ENCODE data around the gene SURF4. TPM values are rescaled to one million over a fixed set of nuclear protein-coding genes. Genes with fewer than 3 reads are reported as not detected.
A peak's percentile ranks its signal among the peaks of the same experiment; 100 is the strongest.
"Not testable (repeated sequence)": the region's sequence is repeated elsewhere in the genome, so short reads cannot be mapped to it uniquely, and the experiment has no call there.

Gene SURF4
- total and polyA plus RNA-seq, 8 donors, result 26.4 to 200 (median 132) TPM

DNA sequence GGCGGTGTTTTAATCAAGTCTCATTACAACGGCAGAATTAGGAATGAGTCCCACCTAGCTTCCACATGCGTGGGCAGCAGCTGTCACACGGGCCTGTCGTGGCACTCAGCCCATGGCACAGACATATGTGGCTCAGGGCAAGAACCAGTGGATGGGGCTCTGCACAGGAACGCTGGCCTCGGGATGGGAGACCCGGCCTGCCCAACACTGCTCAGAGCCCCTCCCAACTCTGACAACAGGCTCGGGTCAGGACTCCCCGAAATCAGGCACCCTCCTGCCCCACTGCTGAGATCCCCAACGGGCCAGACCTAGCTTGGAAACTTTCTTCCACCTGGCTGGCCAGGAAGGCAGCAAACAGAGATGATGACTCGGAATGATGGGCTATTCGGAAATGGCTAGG, 34.9 kb downstream of the SURF4 start:
- intact Hi-C loops (cut with DNase I; ENCODE audit: low total_unique reads), result no loop called here
- no peak for TF ChIP-seq EP300 (IDR thresholded peaks at IDR 0.05)
- TF ChIP-seq POLR2AphosphoS5 (IDR thresholded peaks at IDR 0.05), result no peak
- TF ChIP-seq POLR2A (IDR thresholded peaks at IDR 0.05), result no peak
- TF ChIP-seq, protein P1, sequence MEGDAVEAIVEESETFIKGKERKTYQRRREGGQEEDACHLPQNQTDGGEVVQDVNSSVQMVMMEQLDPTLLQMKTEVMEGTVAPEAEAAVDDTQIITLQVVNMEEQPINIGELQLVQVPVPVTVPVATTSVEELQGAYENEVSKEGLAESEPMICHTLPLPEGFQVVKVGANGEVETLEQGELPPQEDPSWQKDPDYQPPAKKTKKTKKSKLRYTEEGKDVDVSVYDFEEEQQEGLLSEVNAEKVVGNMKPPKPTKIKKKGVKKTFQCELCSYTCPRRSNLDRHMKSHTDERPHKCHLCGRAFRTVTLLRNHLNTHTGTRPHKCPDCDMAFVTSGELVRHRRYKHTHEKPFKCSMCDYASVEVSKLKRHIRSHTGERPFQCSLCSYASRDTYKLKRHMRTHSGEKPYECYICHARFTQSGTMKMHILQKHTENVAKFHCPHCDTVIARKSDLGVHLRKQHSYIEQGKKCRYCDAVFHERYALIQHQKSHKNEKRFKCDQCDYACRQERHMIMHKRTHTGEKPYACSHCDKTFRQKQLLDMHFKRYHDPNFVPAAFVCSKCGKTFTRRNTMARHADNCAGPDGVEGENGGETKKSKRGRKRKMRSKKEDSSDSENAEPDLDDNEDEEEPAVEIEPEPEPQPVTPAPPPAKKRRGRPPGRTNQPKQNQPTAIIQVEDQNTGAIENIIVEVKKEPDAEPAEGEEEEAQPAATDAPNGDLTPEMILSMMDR (IDR thresholded peaks at IDR 0.05), result no peak
- Histone ChIP-seq H3K4me1 (peaks cover 5 to 46% (median 18%) of the 10 kb centered on the region in 4 donors), H3K36me3 (peaks cover 58 to 76% (median 71%) of the 10 kb centered on the region in 4 donors), H3K27ac (peak overlapping the region in 2 of 5 donors; percentile 21 to 39), H3K27me3 (no peaks in the 10 kb centered on the region), H3K9me3 (no peaks in the 10 kb centered on the region), H3K4me3 (peak overlapping the region in 1 of 4 donors; percentile 21)
- no peak for DNase-seq
- WGBS, 5 donors, result 86 to 91% (median 89%) methylated on average over 13 of the region's 13 CpGs

DNA sequence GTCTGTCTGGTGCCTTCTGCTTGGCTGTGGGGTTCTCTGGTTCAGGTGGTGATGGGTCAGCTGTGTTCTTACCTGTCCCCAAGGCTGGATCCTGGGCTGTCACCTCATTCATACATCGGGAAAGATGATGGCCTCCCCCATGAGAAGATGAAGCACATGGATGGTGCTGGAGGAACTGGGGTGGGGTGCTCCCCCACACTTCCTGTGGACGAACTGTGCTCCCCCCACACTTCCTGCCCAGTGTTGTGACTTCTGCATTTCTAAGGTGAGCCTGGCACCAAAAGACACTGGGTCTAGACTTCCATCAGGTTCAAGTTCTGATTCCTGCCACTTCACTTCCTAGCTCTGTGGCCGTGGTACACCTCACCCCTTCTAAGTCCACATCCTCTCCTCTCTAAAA, 35.6 kb downstream of the SURF4 start:
- TF ChIP-seq, protein P1 (IDR thresholded peaks at IDR 0.05), result no peak
- TF ChIP-seq POLR2AphosphoS5 (IDR thresholded peaks at IDR 0.05), result no peak
- no peak for TF ChIP-seq POLR2A (IDR thresholded peaks at IDR 0.05)
- no peak for TF ChIP-seq EP300 (IDR thresholded peaks at IDR 0.05)
- intact Hi-C loops (cut with DNase I; ENCODE audit: low total_unique reads), result no loop called here
- 59 to 86% (median 74%) methylated on average over 2 to 3 of the region's 3 CpGs for WGBS, 5 donors
- no peak for DNase-seq
- Histone ChIP-seq H3K27ac (peak overlapping the region in 2 of 5 donors; percentile 21 to 39), H3K9me3 (no peaks in the 10 kb centered on the region), H3K4me3 (peak overlapping the region in 1 of 4 donors; percentile 21), H3K27me3 (no peaks in the 10 kb centered on the region), H3K4me1 (peaks cover 6 to 45% (median 15%) of the 10 kb centered on the region in 4 donors), H3K36me3 (peaks cover 53 to 70% (median 65%) of the 10 kb centered on the region in 4 donors)

DNA sequence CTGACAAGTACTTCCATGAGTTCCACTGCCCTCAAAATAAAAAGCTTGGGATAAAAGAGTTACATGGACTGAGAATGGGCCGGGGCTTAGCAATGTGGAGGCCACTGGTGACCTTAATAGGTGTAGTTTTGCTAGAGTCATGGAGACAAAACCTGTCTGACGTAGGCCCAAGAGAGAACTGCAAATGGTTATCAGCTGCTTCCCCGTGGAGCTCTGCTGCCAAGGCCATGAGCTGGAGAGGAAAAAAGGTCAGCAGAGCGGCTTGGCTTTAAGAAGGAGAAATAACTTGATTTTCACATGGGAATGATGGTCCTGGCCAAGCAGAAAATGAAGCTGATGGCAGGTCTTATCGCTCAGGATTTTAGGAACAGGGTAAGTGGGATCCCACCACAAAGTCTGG, 36.2 kb downstream of the SURF4 start:
- Histone ChIP-seq H3K27me3 (no peaks in the 10 kb centered on the region), H3K4me1 (peaks cover 13 to 51% (median 21%) of the 10 kb centered on the region in 4 donors), H3K9me3 (no peaks in the 10 kb centered on the region), H3K27ac (peak overlapping the region in 1 of 5 donors; percentile 21), H3K36me3 (peaks cover 49 to 64% (median 58%) of the 10 kb centered on the region in 4 donors), H3K4me3 (no peak overlapping the region)
- 70 to 85% (median 72%) methylated on average over 5 of the region's 5 CpGs for WGBS, 5 donors
- intact Hi-C loops (cut with DNase I; ENCODE audit: low total_unique reads), result no loop called here
- TF ChIP-seq EP300 (IDR thresholded peaks at IDR 0.05) (no peak), POLR2AphosphoS5 (IDR thresholded peaks at IDR 0.05) (no peak), POLR2A (IDR thresholded peaks at IDR 0.05) (no peak)
- TF ChIP-seq, protein P1 (IDR thresholded peaks at IDR 0.05), result no peak
- no peak for DNase-seq

DNA sequence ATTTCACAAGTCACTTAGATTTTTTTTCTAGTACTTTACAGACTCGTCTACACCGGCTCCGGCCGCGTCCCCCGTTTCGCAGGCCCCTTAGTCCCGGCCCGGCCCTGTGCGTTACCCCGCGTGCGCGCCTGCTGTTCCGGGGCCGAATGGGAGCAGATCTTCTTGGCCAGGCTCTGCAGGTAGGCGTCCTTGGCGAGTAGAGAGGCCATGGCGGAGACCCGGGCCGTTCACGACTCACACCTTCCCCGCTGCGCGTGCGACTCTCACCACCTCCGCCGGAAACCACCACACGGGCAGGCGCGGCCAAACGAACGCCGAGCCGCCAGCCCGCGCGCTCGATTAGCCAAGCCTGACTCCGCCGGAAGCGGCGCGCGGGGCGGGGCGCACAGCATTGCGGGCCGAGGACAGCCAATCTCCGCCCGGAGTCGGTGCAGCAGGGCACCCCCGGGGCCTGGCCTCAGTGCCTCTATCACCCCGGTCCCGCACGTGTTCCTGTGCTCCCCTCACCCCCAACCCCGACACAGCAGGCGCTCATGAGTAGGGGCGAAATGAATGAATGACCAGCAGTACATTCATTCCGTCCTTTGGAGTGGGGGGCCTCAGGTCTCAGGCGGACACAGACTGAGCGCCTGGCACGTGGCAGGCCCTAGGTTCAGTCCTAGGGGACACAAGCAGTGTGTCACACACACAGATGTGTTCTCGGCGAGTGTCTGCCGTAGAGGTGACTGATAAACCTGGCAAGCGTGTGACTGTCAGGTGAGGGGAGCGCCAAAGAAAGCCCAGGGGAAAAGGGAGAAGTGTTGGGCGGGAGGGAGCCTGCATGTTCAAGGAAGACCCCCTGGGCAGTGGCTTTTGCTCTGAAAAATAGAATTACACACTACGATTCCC, 39.7 kb downstream of the SURF4 start, which contains the start of gene SURF6:
Gene SURF6 (minus strand): TSS at position 265 of the 888 bp plus-strand sequence. CDS start 56 bp downstream, at position 209.
- Histone ChIP-seq H3K4me1 (peaks cover 21 to 51% (median 33%) of the 10 kb centered on the region in 4 donors), H3K36me3 (peaks cover 54 to 64% (median 58%) of the 10 kb centered on the region in 4 donors), H3K9me3 (no peaks in the 10 kb centered on the region), H3K4me3 (peak within 1 kb of the TSS; percentile 67 to 94 (median 83)), H3K27ac (peak within 1 kb of the TSS; percentile 72 to 81 (median 78)), H3K27me3 (no peaks in the 10 kb centered on the region)
- intact Hi-C loops (cut with DNase I; ENCODE audit: low total_unique reads), result no loop called here
- 3 to 11% (median 4%) methylated on average over 26 to 70 of the region's 70 CpGs for WGBS, 5 donors
- TF ChIP-seq EP300 (IDR thresholded peaks at IDR 0.05), result no peak
- peak; percentile 84 to 99 (median 97) for TF ChIP-seq POLR2AphosphoS5 (IDR thresholded peaks at IDR 0.05)
- TF ChIP-seq, protein P1 (IDR thresholded peaks at IDR 0.05), result no peak
- DNase-seq, result peak; percentile 93 to 97

DNA sequence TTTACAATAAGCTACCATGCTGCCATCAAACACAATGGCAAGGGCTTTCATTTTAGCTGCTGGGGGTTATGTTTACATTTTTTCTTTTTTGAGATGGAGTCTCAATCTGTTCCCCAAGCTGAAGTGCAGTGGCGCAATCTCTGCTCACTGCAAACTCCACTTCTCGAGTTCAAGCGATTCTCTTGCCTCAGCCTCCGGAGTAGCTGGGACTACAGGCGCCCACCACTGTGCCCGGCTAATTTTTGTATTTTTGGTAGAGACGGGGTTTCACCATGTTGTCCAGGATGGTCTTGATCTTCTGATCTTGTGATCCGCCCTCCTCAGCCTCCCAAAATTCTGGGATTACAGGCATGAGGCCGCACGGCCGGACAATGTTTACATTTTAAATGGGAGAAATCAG, 41.0 kb downstream of the SURF4 start:
- H3K27me3 ChIP-seq; H3K9me3 ChIP-seq; intact Hi-C loops (cut with DNase I; ENCODE audit: low total_unique reads); DNase-seq: not testable (repeated sequence)
- 57 to 65% (median 57%) methylated on average over 11 of the region's 11 CpGs for WGBS, 5 donors
- Histone ChIP-seq H3K4me3 (peak overlapping the region; percentile 67 to 94 (median 83)), H3K36me3 (peaks cover 47 to 64% (median 58%) of the 10 kb centered on the region in 4 donors), H3K4me1 (peaks cover 21 to 38% (median 33%) of the 10 kb centered on the region in 4 donors), H3K27ac (peak overlapping the region in 2 of 5 donors; percentile 11 to 81)
